OCI-LY3 (cell line): ENCODE results near the gene CLDN11.

Source experiments
- H2AFZ ChIP-seq: fragments of 200-600, 300-600 bp; shearing (Covaris generic); 2 replicates; pipeline ENCODE4 v1.6.0; 2014; ENCODE audit warnings: antibody characterized with exemption, low read depth, low read length
- H3K27ac ChIP-seq: fragments of 200-600, 300-600 bp; sonication (generic); 2 replicates; pipeline ENCODE4 v1.5.1; 2014; ENCODE audit warnings: mild to moderate bottlenecking, low read length, moderate library complexity, mixed read lengths
- H3K27me3 ChIP-seq: fragments of 200-600, 300-600 bp; sonication (generic); 2 replicates; pipeline ENCODE4 v1.6.1; 2014; ENCODE audit warnings: low read depth, low read length, mixed read lengths
- H3K36me3 ChIP-seq: fragments of 200-600, 300-600 bp; sonication (generic); replicated peaks from 2 replicates; pipeline ENCODE3; 2014; ENCODE audit warnings: low read depth, low read length, mixed read lengths
- H3K4me1 ChIP-seq: fragments of 300-600, 200-600 bp; sonication (generic); 2 replicates; pipeline ENCODE4 v1.6.1; 2014; ENCODE audit warnings: low read length, mixed read lengths
- H3K4me2 ChIP-seq: fragments of 200-600, 300-600 bp; sonication (generic); 2 replicates; pipeline ENCODE4 v1.6.1; 2014; ENCODE audit warnings: low read length, mixed read lengths
- H3K4me3 ChIP-seq: fragments of 300-600, 200-600 bp; sonication (generic); 2 replicates; pipeline ENCODE4 v1.5.1; 2014; ENCODE audit warnings: antibody characterized with exemption, mild to moderate bottlenecking, low read length, moderate library complexity
- H3K79me2 ChIP-seq: fragments of 300-600, 200-600 bp; shearing (Covaris generic); 2 replicates; pipeline ENCODE4 v1.6.1; 2014; ENCODE audit warnings: mild to moderate bottlenecking, low read length, mixed read lengths
- H3K9ac ChIP-seq: fragments of 300-600, 200-600 bp; shearing (Covaris generic); 2 replicates; pipeline ENCODE4 v1.6.0; 2014; ENCODE audit warnings: mild to moderate bottlenecking, low read length, moderate library complexity
- H3K9me3 ChIP-seq: fragments of 200-600, 300-600 bp; shearing (Covaris generic); 2 replicates; pipeline ENCODE4 v1.6.1; 2014; ENCODE audit warnings: low read length, mixed read lengths; ENCODE audit not compliant: insufficient read depth
- H4K20me1 ChIP-seq: fragments of 200-600, 300-600 bp; sonication (generic); 2 replicates; pipeline ENCODE4 v1.6.1; 2016; ENCODE audit warnings: low read length, mixed read lengths; ENCODE audit not compliant: insufficient read depth
- EZH2phosphoT487 ChIP-seq: fragments of 200-600 bp; shearing (Covaris generic); IDR thresholded peaks from 2 replicates; pipeline ENCODE4 v1.6.1; 2018; ENCODE audit warnings: antibody characterized with exemption, mixed run types, low read depth
- TF ChIP-seq, protein P1 (sequence below): fragments of 200-600, 300-600 bp; sonication (generic); IDR thresholded peaks from 2 replicates; pipeline ENCODE4 v1.5.1; 2014; ENCODE audit warnings: antibody characterized with exemption, low read length, low read depth

The CLDN11 gene

DNA sequence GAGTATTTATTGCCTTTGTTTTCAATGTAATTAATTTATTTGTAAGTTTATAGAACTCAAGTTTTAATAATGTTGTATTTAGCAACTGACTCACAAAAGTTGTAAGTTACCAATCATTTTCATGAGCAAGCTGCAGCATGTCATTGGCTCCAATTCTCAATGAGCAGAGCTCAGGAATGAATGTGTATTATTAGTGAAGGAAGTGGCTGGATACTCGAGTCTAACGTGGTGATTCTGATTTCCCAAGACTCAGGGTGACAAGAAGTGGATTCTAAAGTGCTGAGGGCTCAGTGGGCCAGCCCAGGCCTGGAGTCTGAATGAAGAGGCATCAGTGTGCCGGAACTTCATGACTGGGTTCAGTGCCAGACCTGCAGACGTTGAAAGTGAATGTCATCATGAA lies 39.6 kb downstream of the CLDN11 start:
- H3K9me3 ChIP-seq, result no peaks in the 10 kb centered on the region
- no peaks in the 10 kb centered on the region for H4K20me1 ChIP-seq
- H3K4me3 ChIP-seq, result no peak overlapping the region
- no peaks in the 10 kb centered on the region for H3K36me3 ChIP-seq
- H2AFZ ChIP-seq, result no peak overlapping the region
- no peak overlapping the region for H3K27ac ChIP-seq
- peaks cover 35% of the 10 kb centered on the region for H3K27me3 ChIP-seq
- no peak overlapping the region for H3K9ac ChIP-seq
- TF ChIP-seq, protein P1, sequence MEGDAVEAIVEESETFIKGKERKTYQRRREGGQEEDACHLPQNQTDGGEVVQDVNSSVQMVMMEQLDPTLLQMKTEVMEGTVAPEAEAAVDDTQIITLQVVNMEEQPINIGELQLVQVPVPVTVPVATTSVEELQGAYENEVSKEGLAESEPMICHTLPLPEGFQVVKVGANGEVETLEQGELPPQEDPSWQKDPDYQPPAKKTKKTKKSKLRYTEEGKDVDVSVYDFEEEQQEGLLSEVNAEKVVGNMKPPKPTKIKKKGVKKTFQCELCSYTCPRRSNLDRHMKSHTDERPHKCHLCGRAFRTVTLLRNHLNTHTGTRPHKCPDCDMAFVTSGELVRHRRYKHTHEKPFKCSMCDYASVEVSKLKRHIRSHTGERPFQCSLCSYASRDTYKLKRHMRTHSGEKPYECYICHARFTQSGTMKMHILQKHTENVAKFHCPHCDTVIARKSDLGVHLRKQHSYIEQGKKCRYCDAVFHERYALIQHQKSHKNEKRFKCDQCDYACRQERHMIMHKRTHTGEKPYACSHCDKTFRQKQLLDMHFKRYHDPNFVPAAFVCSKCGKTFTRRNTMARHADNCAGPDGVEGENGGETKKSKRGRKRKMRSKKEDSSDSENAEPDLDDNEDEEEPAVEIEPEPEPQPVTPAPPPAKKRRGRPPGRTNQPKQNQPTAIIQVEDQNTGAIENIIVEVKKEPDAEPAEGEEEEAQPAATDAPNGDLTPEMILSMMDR, result no peak
- no peak for TF ChIP-seq EZH2phosphoT487
- H3K79me2 ChIP-seq, result no peaks in the 10 kb centered on the region
- no peaks in the 10 kb centered on the region for H3K4me1 ChIP-seq
- no peak overlapping the region for H3K4me2 ChIP-seq

DNA sequence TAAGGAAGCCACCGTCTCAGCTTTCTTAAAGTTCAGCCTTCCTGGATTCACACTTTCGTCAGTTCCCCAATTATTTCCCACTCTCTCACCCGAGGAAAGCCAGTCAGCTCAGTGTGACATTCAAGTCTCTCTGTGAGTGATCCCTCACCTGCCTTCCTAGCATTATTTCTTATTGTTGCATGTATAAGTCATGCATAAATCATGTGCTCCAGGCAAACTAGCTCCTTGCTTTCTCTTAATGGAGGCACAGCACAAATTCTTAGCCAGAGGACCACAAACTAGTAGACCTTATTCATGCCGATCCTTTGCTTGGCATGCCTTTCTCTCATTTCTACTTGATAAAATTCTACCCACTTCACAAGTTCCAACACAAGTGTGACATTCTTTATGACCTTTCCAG lies 44.3 kb downstream of the CLDN11 start:
- no peak overlapping the region for H3K27ac ChIP-seq
- peaks cover 63% of the 10 kb centered on the region for H3K27me3 ChIP-seq
- H3K9me3 ChIP-seq, result no peaks in the 10 kb centered on the region
- H3K79me2 ChIP-seq, result no peaks in the 10 kb centered on the region
- H3K9ac ChIP-seq, result no peak overlapping the region
- H3K4me1 ChIP-seq, result no peaks in the 10 kb centered on the region
- H3K36me3 ChIP-seq, result no peaks in the 10 kb centered on the region
- H3K4me3 ChIP-seq, result no peak overlapping the region
- TF ChIP-seq, protein P1, result no peak
- TF ChIP-seq EZH2phosphoT487, result no peak
- H2AFZ ChIP-seq, result no peak overlapping the region
- H4K20me1 ChIP-seq, result no peaks in the 10 kb centered on the region
- no peak overlapping the region for H3K4me2 ChIP-seq

DNA sequence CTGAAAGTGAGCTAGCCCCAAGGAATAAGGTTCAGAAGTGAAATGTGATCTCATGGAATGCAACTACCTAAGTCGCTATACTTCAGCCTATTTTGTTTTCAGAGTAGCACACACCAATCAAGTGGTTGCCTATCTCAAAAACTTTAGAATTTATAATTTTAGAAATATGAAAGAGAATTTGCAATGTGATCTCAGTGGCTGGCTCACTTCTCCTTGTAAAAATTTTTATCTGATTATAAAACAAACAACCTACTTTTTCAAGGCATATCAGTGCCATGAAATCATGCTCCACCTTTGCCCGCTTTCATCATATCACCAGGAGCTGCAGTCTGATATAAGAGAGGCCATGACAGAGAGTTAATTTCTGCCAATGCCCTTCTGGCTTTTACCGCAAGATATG lies 47.3 kb downstream of the CLDN11 start:
- Histone ChIP-seq H3K9ac (no peak overlapping the region), H3K4me3 (no peak overlapping the region), H2AFZ (no peak overlapping the region), H3K4me1 (no peaks in the 10 kb centered on the region), H3K79me2 (no peaks in the 10 kb centered on the region), H3K9me3 (no peaks in the 10 kb centered on the region), H3K4me2 (no peak overlapping the region), H3K27me3 (peaks cover 65% of the 10 kb centered on the region), H3K27ac (no peak overlapping the region), H3K36me3 (no peaks in the 10 kb centered on the region), H4K20me1 (0 out of 2 replicates have a peak, but pooled peaks cover 3% of the 10 kb centered on the region)
- TF ChIP-seq, protein P1, result no peak
- no peak for TF ChIP-seq EZH2phosphoT487

DNA sequence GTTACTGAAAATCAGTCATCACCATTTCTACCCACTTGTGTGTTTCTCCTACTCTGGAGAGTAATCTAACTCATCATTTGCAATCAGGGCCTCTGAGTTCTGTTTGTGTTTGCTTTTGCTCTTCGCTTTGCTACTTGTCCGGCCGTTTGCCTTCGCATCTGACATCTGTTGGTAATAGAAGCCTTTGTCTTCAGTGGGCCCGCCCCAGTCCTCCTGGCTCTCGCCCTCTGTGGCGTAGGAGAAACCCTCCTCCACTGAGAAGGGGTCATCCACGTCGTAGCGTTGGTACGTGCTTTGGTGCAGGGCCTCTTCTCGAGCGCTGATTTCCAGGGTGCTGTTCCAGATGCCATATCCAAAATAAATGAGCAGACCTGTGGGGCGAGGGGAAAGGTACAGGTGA lies 48.3 kb downstream of the CLDN11 start:
- Histone ChIP-seq H3K9me3 (no peaks in the 10 kb centered on the region), H3K36me3 (no peaks in the 10 kb centered on the region), H3K27me3 (peaks cover 72% of the 10 kb centered on the region), H3K4me1 (no peaks in the 10 kb centered on the region), H3K4me2 (no peak overlapping the region), H2AFZ (no peak overlapping the region), H3K4me3 (no peak overlapping the region), H3K9ac (no peak overlapping the region), H4K20me1 (0 out of 2 replicates have a peak, but pooled peaks cover 3% of the 10 kb centered on the region), H3K79me2 (no peaks in the 10 kb centered on the region), H3K27ac (no peak overlapping the region)
- TF ChIP-seq, protein P1, result no peak
- TF ChIP-seq EZH2phosphoT487, result no peak
